H1 (cell line): ENCODE results near the gene FBLN2. TPM values are rescaled to one million over a fixed set of nuclear protein-coding genes. Genes with fewer than 3 reads are reported as not detected.

Experiments
- PHF8 ChIP-seq: fragments of 200-600 bp; sonication (generic); conservative IDR thresholded peaks from 2 replicates; pipeline ENCODE4 v1.7.1; 2012; ENCODE audit warnings: low read depth, mild to moderate bottlenecking, inconsistent platforms, low read length, moderate library complexity
- polyA plus RNA-seq, 7 experiments: library from polyadenylated mRNA; depleted of rRNA in 3 of 7; stranded (reverse) in 5 of 7; unstranded in 2 of 7; fragments of >200 nt in 5 of 7; fragments of 200-250 nt in 2 of 7; gene quantifications; 1 replicate in 5 of 7; 2 replicates in 1 of 7; 4 replicates in 1 of 7; pipeline versions ENCODE4 v1.2.1 to v1.2.3, GENCODE V29; 2011 to 2013; ENCODE audit warnings: missing spikeins in 2 of 7, mixed read lengths in 2 of 7
- total RNA-seq: library from RNA; stranded (reverse); fragmentation: NEBNext Ultra II Directional; extraction: Animal tissue kit (Norgen Biotek cat#: 25700); gene quantifications from 2 replicates; pipeline ENCODE4 v1.2.1, GENCODE V29; 2021

FBLN2 gene
- total and polyA plus RNA-seq, 2 of the 8 experiments (the other 6 are each of a cell fraction or from before 2014, with no cell fraction given) = 17.4 to 24.2 TPM

- no peak for TF ChIP-seq PHF8
- TF ChIP-seq, all 59 proteins: peak for 1
Measured at GRCh38 chr3:13525827-13526625, 22.9 kb upstream of the FBLN2 start (continued).
